Measurements from ENCODE around the gene EPHB1. TPM values are rescaled to one million over a fixed set of nuclear protein-coding genes. Genes with fewer than 3 reads are reported as not detected.
A peak's percentile ranks its signal among the peaks of the same experiment; 100 is the strongest.

Gene EPHB1
- total and polyA plus RNA-seq, 12 donors: 0.07 to 3.4 (median 1.6) TPM

GRCh38 chr3:134858441-134859035, 63.5 kb downstream of the EPHB1 start:
- intact Hi-C loops (cut with DNase I): no loop called here
- TF ChIP-seq CTCF (IDR thresholded peaks at IDR 0.05): no peak
- Histone ChIP-seq H3K9me3 (no peaks in the 10 kb centered on the region), H3K27ac (no peak overlapping the region), H3K36me3 (no peaks in the 10 kb centered on the region), H3K4me1 (peaks cover 0 to 8% (median 0%) of the 10 kb centered on the region in 9 donors), H3K27me3 (peaks cover 0 to 15% (median 0%) of the 10 kb centered on the region in 7 donors), H3K4me3 (no peak overlapping the region)
- DNase-seq (no peak), ATAC-seq (peak in 2 of 8 donors; percentile 17 to 37)
- 36 to 43% methylated on average over 7 of the region's 7 CpGs for WGBS, 2 donors

- no peaks in the 10 kb centered on the region for H3K9me3 ChIP-seq
- intact Hi-C loops (cut with DNase I): no loop called here
- no peak overlapping the region for H3K4me3 ChIP-seq
- H3K36me3 ChIP-seq: no peaks in the 10 kb centered on the region
- peaks cover 0 to 15% (median 0%) of the 10 kb centered on the region in 7 donors for H3K27me3 ChIP-seq
- 71 to 76% methylated on average over 1 of the region's 1 CpG for WGBS, 2 donors
- DNase-seq (no peak), ATAC-seq (no peak)
- no peak for TF ChIP-seq CTCF (IDR thresholded peaks at IDR 0.05)
- H3K27ac ChIP-seq: no peak overlapping the region
- H3K4me1 ChIP-seq: peaks cover 0 to 16% (median 5%) of the 10 kb centered on the region in 9 donors
These were observed 64.3 kb downstream of the EPHB1 start for GRCh38 chr3:134859341-134859740.

GRCh38 chr3:134860141-134860540, 65.1 kb downstream of the EPHB1 start:
- ATAC-seq (no peak), DNase-seq (no peak)
- no peaks in the 10 kb centered on the region for H3K9me3 ChIP-seq
- H3K4me3 ChIP-seq: no peak overlapping the region
- H3K36me3 ChIP-seq: no peaks in the 10 kb centered on the region
- H3K4me1 ChIP-seq: peaks cover 0 to 21% (median 7%) of the 10 kb centered on the region in 9 donors
- TF ChIP-seq CTCF (IDR thresholded peaks at IDR 0.05): no peak
- 90 to 92% methylated on average over 5 of the region's 5 CpGs for WGBS, 2 donors
- peaks cover 0 to 15% (median 0%) of the 10 kb centered on the region in 7 donors for H3K27me3 ChIP-seq
- no peak overlapping the region for H3K27ac ChIP-seq
- intact Hi-C loops (cut with DNase I): no loop called here

- TF ChIP-seq CTCF (IDR thresholded peaks at IDR 0.05): no peak
- peak overlapping the region in 1 of 10 donors; percentile 20 for H3K27ac ChIP-seq
- H3K9me3 ChIP-seq: no peaks in the 10 kb centered on the region
- peaks cover 0 to 6% (median 0%) of the 10 kb centered on the region in 7 donors for H3K27me3 ChIP-seq
- DNase-seq (no peak), ATAC-seq (peak in 1 of 8 donors; percentile 21)
- H3K4me3 ChIP-seq: no peak overlapping the region
- intact Hi-C loops (cut with DNase I): no loop called here
- 66 to 69% methylated on average over 6 of the region's 6 CpGs for WGBS, 2 donors
- peaks cover 0 to 16% (median 7%) of the 10 kb centered on the region in 9 donors for H3K4me1 ChIP-seq
- no peaks in the 10 kb centered on the region for H3K36me3 ChIP-seq
These were observed 68.9 kb downstream of the EPHB1 start for GRCh38 chr3:134863915-134864314.

All from heart right ventricle (tissue), 16 donors.